NCI-H2029 (cell line): ENCODE measurements around the gene WBP1.
A peak's percentile ranks its signal among the peaks of the same experiment; 100 is the strongest.
"Not testable (repeated sequence)": the region's sequence is repeated elsewhere in the genome, so short reads cannot be mapped to it uniquely, and the experiment has no call there.

Source experiments
- DNase-seq: peaks from one replicate; lab custom pipeline; 2025; lab: John Stamatoyannopoulos, UW

WBP1 gene

DNA sequence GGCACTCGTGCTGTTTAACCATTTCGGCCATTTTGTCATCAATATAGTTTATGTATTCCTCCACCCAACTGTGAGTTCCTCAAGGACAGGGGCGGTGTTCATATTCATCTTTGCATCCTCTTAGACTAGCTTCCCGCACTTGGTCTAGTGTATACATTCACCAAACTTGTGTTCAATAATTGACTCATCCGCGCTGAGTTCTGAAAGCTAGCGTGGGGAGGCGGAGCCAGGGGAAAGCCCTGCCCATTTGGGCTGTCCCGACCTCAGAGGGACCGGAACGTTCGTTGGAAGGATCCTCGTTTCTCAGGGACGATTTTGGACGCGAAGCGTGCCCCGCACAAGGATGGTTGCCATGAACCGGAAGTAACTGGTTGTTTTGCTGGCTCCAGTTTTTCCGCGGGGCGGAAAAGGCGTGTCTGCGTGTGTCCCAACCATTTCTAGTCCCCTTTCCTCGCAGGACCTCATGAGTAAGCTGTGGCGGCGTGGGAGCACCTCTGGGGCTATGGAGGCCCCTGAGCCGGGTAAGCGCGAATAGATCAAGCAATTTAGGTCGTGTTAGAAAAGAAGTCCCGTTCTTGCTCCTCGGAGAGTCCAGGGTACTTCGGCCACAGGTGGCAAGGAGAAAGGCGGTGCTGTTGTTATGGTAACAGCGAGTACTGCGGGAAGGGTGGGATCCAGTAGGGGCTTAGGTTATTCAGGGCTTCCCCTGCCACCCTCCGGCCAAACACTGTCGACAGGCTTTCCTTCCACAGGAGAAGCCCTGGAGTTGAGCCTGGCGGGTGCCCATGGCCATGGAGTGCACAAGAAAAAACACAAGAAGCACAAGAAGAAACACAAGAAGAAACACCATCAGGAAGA, 3.4 kb upstream of the WBP1 start, which contains the start of gene INO80B:
Gene INO80B (plus strand): TSS at position 434 of the 858 bp plus-strand sequence. CDS start 30 bp downstream, at position 464.
- peak; percentile 92 for DNase-seq

DNA sequence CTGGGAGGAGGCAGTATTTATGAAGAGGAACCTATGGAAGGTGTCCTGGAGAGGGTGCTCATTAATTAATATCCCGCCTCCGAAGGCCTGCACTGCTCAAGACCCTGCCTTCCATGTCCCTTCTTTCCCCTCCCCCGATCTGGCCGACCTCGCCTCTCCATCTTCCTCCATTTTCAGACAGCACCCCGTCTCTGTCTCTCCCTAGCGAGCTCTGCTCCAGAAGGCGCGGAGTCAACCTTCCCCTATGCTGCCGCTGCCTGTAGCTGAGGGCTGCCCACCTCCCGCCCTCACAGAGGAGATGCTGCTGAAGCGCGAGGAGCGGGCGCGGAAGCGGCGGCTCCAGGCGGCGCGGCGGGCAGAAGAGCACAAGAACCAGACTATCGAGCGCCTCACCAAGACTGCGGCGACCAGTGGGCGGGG, 1.1 kb upstream of the WBP1 start:
- DNase-seq = no peak

DNA sequence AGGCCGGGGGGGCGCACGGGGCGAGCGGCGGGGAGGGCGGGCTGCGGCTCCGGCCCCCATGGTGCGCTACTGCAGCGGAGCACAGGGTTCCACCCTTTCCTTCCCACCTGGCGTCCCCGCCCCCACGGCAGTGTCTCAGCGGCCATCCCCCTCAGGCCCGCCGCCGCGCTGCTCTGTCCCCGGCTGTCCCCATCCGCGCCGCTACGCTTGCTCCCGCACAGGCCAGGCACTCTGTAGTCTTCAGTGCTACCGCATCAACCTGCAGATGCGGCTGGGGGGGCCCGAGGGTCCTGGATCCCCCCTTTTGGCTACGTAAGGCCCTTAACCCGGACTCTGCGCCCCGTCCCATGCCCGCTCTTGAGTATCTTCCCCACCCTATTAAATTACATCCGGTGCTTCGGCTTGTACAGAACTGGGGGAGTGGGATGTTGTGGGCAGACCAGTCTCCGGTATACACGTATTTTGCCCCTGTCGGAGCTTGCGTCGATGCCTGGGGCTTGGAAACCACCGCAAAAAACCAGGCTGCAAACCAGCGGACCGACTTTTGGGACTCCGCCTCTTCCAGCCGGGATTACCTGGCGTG, 598 bp upstream of the WBP1 start:
- peak; percentile 49 for DNase-seq

DNA sequence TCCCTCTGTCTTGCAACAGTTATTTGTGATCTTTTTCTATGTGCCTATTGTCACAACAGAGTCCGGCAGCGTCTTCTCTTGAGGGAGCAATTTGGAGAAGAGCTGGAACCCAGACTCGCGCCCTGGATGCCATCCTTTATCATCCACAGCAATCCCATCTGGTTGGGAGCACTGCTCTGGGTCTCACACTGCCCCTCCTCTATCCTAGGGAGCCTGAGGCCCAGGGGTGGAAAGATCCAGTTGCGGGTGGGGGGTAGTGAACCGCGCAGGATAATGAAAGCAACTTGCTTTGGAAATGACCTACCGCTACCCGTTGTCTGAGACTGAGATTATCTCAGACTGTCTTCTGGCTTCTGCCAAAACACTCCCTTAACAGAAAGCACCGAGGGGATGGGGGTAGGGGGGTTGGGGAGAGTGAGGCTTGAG, 713 bp downstream of the WBP1 start:
- no peak for DNase-seq

DNA sequence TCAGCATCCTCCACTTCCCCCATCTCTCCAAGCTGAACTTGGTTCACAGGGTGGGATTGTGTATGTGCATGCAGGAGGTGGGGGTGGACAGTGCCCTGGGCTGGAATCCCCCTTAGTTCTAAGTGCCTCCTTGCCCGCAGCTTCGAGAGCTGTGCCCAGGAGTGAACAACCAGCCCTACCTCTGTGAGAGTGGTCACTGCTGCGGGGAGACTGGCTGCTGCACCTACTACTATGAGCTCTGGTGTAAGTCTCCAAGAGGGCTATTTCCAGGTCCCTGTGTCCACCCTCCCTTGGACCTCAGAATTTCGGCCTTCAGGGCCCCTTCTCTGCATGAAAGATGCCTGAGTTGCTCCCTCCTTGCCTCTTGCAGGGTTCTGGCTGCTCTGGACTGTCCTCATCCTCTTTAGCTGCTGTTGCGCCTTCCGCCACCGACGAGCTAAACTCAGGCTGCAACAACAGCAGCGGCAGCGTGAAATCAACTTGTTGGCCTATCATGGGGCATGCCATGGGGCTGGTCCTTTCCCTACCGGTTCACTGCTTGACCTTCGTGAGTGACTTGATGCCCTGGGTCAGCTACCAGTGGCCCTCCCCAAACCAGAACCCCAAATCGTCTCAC, 1.4 kb downstream of the WBP1 start:
- DNase-seq = not testable (repeated sequence)

DNA sequence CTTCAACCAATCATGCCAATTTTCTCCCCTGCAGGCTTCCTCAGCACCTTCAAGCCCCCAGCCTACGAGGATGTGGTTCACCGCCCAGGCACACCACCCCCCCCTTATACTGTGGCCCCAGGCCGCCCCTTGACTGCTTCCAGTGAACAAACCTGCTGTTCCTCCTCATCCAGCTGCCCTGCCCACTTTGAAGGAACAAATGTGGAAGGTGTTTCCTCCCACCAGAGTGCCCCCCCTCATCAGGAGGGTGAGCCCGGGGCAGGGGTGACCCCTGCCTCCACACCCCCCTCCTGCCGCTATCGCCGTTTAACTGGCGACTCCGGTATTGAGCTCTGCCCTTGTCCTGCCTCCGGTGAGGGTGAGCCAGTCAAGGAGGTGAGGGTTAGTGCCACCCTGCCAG, 1.9 kb downstream of the WBP1 start:
- not testable (repeated sequence) for DNase-seq

DNA sequence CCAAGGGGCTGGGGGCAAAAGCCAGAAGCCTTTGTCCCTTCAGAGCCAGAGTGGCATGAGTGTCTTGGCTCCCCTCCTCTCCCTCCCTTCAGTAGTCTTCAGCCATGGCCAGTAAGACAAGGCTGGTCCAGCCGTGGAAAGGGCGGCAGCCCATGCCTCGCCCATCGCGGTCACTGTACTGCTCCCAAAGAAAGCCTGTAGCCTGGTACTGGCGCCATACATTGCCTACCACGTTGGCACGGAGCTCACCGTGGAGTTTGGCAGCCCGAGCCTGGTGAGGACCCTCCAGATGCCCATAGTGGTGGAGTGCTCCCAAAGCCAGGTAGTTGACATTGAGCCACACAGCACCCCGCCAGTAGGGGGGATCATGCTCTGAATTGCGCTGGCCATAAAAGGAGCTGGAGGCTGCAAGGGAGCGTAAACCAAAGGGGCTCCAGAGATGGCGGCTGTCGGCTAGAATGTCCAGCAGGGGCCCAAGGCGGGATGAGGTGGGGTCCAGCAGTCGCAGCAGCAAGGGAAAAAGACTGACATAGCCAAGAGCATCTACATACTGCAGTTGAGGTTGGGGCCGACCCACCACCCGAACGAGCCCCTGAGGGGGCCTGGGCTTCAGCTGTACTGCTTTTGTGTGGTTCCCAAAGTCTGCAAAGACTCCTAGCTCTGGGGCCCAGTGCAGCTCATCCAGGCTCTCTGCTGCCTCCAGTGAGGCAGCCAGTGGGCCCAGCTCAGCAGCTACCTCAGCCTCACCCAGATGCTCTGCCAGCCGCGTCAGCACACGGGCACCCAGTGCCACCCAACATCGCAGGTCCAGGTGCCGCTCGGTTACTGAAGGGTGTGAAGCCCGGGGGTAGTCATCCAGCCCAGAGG, 3.2 kb downstream of the WBP1 start:
- no peak for DNase-seq

DNA sequence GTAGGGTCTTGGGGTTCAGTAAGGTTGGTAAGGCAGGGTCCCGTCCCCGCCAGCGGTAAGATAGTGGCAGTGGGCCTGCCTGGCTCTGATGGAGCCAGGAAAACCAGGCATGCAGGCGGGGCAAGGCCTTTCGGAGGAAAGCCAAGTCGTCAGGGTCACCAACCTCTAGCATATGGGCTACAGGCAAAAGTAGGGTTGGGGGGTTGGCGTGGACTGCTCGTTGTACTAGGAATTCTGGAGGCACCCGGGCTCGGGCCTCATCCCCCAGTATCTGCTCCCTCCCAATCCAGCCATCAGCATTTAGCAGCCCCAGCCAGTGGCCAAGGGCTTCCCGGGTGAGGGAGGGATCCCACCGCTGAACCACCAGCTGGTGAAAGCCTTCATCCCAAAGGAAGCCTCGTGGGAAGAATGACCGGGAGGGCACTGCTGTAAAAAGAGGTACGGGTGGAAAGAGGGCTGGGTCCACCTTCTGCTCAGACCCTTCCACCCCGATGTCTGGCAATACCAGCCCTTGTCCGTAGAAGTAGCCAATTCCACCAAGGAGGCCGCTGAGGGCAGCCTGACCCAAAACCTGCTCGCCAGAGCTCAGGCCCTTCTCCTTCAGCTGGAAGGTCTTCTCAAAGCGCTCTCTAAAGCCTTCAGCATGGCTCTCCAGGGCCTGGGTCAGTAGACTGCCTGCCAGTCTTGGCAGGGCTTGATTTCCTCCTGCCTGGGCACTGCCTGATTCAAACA, 4.0 kb downstream of the WBP1 start:
- no peak for DNase-seq

DNA sequence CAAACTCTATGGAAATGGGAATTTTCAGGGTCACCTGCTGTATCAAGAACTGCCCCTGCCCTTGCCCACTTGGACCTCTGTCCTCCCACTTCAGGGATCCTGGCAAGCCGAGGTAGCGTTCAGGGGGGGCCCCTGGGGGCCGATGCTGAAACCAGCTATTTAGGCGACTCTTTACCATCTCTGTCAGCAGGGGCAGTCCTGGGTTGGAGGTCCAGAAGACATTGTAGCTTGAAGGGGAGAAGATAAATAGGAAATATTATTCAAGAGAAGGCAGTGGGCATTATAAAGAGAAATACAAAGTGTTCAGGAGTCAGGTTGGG, 4.5 kb downstream of the WBP1 start:
- no peak for DNase-seq

DNA sequence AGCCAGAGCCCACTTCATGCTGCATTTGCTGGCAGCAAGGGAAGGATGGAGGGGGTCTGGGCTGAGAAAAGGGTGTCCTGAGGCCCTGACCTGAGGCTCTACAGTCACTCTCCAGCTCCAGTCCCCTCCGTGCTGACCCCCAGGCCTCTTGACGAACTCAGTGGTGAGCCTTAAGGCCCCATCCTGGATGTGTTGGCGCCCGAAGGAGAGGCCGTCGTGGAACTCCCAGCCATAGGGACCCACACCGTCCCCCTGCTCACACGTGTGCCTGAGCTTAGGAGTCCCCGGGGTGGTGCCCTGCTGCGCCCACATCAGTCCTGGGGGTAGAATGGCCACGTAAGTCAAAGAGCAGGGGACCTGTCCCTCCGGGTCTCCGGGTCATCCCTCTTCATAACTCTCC, 6.2 kb downstream of the WBP1 start:
- no peak for DNase-seq

DNA sequence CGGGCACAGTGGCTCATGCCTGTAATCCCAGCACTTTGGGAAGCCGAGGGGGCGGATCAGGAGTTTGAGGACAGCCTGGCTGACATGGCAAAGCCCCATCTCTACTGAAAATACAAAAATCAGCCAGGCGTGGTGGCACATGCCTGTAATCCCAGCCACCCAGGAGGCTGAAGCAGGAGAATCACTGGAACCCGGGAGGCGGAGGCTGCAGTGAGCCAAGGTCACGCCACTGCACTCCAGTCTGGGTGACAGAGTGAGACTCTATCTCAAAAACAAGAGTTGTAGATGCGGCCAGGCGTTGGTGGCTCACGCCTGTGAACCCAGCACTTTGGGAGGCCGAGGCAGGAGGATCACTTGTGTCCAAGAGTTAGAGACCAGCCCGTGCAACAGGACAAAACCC, 12.5 kb downstream of the WBP1 start:
- DNase-seq = not testable (repeated sequence)

DNA sequence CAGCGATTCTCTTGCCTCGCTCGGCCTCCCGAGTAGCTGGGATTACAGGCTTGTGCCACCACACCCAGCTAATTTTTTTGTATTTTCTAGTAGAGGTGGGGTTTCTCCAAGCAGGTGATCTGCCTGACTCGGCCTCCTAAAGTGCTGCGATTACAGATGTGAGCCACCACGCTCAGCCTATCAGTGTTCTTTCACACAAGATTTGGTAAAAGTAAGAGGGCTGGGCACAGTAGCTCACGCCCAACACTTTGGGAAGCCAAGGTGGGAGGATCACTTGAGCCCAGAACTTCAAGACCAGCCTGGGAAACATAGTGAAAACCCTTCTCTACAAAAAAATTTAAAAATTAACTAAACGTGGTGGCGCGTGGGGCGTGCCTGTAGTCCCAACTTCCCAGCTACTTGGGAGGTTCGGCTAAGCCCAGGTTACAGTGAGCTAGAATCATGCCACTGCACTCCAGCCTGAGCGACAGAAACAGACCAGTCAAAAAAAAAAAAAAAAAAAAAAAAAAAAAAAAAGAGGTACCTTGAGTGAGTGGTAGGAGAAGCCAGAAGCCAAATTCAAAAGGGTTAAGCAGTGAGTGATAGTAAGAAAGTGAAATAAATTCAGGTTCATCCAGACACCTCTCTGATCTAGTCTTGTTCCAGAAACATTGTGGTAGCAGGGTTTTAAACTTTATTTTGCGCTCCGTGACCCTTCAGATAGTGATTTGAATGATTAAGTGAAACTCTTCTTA, 13.3 kb downstream of the WBP1 start:
- DNase-seq = no peak

DNA sequence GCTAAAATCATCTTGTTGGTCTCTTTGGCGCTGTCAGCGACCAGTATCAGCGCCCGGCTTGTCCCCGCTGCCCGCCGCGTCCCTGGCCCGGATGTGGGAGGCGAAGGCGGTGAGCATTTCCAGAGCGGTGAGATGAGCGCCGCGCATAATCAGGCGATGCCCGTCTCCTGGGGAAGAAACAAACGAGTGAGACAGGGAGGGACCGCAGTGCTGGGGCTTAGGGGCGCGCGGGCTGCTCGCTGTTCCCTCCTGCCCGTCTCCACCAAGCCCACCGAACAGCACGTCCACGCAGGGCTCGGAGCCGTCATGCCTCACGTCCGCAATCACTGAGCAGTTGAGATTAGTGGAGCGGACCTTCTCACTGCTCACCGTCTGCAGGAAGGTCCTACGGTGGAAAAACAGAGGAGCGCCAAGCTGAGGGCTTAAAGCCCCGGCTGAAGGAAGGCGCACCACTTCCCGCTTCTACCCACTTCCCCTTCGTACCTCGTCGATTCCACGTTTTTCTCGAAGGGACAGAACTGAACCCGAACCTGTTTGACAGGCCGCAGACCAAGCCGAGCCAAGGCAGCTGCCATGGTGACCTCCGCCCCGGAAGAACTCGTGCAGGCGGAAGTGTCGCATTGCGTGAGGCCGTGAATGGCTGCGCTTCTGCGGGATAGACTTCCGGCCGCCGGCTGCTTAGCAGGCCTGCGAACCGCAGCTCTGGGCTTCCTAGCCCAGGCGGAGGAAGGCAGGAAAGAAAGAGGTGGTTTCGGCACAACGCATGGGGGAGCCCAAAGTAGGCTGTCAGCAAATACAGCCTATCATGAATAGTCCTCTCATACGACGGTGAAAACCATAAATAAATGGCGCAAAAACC, 14.1 kb downstream of the WBP1 start, which contains the start of gene MRPL53:
Gene MRPL53 (minus strand): TSS at position 595 of the 859 bp plus-strand sequence. CDS start 20 bp downstream, at position 575.
- peak; percentile 83 for DNase-seq

DNA sequence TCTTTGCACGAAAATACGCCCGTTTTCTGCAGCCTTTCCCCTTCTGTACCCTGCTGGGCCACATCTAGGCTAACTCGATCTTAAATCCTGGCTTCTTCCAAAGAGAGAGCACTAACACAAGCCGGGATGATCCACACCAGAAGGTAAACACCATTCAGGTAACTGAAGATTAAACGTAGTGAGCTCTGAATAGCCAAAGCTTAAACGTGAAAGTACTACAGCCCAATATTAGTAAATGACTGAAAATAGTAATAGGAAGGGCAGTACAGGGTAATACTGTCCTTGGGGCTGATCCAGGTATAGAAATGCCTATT, 14.7 kb downstream of the WBP1 start:
- no peak for DNase-seq

DNA sequence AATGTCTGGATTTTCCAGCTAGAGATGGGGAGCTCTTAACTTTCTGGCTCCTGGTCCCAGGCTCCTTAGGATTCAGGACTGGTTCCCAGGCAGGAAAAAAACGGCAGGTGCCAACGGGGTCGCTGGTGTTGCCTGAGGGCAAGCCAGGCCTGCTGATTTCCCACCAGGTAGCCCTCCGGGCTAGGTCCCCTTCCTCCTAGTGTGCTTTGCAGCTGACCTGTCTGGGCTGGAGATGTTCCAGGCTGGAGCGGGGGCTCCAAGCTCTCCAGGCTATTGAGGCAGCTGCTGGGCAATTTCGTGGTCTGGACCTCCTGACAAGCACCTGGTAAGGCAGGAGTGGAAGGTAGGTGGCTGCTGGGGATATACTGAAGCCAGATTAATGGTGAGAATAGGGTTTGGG, 16.2 kb downstream of the WBP1 start:
- DNase-seq = no peak

DNA sequence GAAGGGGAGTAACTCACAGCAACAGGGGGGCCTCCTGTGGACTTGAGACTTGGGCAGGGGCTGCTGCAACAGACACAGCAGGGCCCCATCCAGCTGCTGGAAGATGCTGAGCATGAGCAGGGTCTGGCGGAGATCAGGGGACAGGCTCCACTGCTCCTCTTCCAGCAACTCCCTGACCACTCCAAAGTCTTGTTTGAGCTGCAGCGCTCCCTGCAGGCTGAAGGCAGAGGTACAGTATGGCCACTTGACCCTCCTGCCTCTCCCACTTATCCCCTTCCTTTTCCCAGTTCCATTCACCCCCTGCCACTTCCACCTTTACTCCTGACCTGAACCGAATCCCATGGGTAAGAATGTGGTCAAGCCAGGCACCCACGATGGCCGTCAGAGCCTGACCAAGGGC, 16.7 kb downstream of the WBP1 start:
- no peak for DNase-seq

DNA sequence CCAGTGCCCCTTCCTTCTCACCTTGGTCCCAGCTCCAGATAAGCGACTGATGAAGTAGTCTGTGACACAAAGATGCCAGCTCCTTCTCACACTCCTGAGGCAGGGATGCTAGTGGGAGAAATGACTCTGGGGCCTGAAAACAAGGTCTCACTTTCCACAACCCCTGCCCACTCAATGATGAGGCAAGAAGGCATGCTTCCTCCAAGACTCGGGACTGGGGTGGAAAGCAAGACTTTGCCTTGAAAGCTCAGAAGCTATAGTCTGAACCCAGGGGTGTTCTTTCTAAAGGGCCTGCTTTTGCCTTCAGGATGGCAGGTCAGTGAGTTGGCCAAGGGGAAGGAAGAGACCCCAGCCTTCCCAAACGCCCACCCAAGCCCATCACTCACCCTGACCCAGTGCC, 23.2 kb downstream of the WBP1 start:
- no peak for DNase-seq

DNA sequence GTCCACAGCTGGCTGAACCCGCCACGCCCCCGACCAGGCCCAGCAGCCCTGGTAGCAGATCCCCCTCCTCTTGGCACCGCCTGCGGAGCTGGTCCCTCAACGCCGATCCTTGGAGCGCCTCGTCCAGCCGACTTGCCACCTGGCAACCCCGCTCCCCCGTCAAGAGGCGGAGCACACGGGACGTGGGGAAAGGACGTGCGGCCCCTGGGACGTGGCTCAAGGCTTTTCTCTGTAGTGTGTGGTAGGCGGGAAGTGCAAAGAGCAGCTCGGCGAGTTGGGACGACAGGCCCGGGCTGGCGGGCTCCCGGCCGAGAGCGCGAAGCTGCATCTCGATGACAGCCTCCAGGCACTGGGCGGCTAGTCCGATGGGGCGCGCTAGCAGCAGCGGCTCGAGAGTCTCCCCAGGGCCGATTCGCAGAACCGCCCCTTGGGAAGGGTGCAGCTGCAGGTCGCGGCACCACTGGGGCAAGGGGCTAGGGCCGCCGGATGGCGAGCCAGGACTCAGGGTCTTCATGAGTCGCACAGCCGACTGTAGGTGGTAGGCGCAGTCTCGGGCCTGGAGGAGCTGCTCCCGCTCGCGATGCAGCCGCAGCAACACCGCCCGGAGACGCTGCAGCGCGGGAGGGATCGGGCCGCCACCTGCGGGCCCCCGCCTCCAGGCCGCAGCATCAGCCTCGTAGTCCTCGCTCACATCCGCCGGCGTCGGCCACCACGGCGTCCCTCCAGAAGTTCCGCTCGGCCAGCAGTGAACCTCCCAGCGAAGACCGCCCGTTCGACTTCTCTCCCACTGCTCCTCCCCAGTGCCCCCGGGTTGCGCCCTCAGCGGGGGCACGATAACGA, 23.9 kb downstream of the WBP1 start:
- no peak for DNase-seq
